KMS-11 (cell line): ENCODE data around the gene ITGAL.
"Not testable (repeated sequence)": the region's sequence is repeated elsewhere in the genome, so short reads cannot be mapped to it uniquely, and the experiment has no call there.

Source experiments
- H2AFZ ChIP-seq: fragments of 200-600 bp; sonication (generic); 2 replicates; pipeline ENCODE4 v1.6.1; 2016; ENCODE audit warnings: antibody characterized with exemption, mixed run types, low read depth
- H3K27ac ChIP-seq: fragments of 200-600 bp; sonication (generic); 2 replicates; pipeline ENCODE4 v1.6.1; 2016; ENCODE audit warnings: mild to moderate bottlenecking, mixed run types
- H3K27me3 ChIP-seq: fragments of 200-600 bp; sonication (generic); 2 replicates; pipeline ENCODE4 v1.6.1; 2017; ENCODE audit warnings: mild to moderate bottlenecking, low read depth, mixed run types, moderate library complexity; ENCODE audit not compliant: insufficient read depth
- H3K36me3 ChIP-seq: fragments of 200-600 bp; sonication (generic); 2 replicates; pipeline ENCODE4 v1.6.1; 2017; ENCODE audit warnings: mild to moderate bottlenecking, mixed run types; ENCODE audit not compliant: insufficient read depth
- H3K4me1 ChIP-seq: fragments of 200-600 bp; sonication (generic); 2 replicates; pipeline ENCODE4 v1.6.1; 2016; ENCODE audit warnings: mild to moderate bottlenecking, low read depth, mixed run types; ENCODE audit not compliant: poor library complexity, severe bottlenecking
- H3K4me2 ChIP-seq: fragments of 200-600 bp; sonication (generic); 2 replicates; pipeline ENCODE4 v1.7.0; 2016; ENCODE audit warnings: mild to moderate bottlenecking, mixed run types
- H3K4me3 ChIP-seq: fragments of 200-600 bp; sonication (generic); IDR thresholded peaks from 2 replicates; pipeline ENCODE4 v1.6.1; 2017; ENCODE audit warnings: low read depth, low read length, mixed read lengths; ENCODE audit not compliant: insufficient read depth
- H3K79me2 ChIP-seq: fragments of 200-600 bp; sonication (generic); 2 replicates; pipeline ENCODE4 v1.6.1; 2016; ENCODE audit warnings: low read depth, mixed run types; ENCODE audit not compliant: insufficient read depth
- H3K9ac ChIP-seq: fragments of 200-600 bp; sonication (generic); 2 replicates; pipeline ENCODE4 v1.6.1; 2016; ENCODE audit warnings: mild to moderate bottlenecking, mixed run types
- H4K20me1 ChIP-seq: fragments of 200-600 bp; sonication (generic); 2 replicates; pipeline ENCODE4 v1.6.1; 2016; ENCODE audit warnings: mild to moderate bottlenecking, mixed run types; ENCODE audit not compliant: insufficient read depth
- CTCF ChIP-seq: fragments of 200-600 bp; sonication (generic); conservative IDR thresholded peaks from 2 replicates; pipeline ENCODE4 v1.6.1; 2017; ENCODE audit warnings: low read depth, mild to moderate bottlenecking, antibody characterized with exemption, low read length, moderate library complexity, mixed read lengths

Gene ITGAL

GRCh38 chr16:30521873-30522641, 49.5 kb downstream of the ITGAL start:
- TF ChIP-seq CTCF = no peak
- Histone ChIP-seq H3K27me3 (peaks cover 3% of the 10 kb centered on the region; the same call in 1 of the 2 replicates), H3K4me1 (no peaks in the 10 kb centered on the region), H3K79me2 (no peaks in the 10 kb centered on the region), H3K27ac (no peak overlapping the region), H3K4me2 (no peak overlapping the region), H2AFZ (no peak overlapping the region), H3K4me3 (no peak overlapping the region), H3K36me3 (no peaks in the 10 kb centered on the region), H3K9ac (no peak overlapping the region), H4K20me1 (no peaks in the 10 kb centered on the region)

GRCh38 chr16:30522702-30523463, 50.3 kb downstream of the ITGAL start:
- not testable (repeated sequence) for H3K4me1 ChIP-seq, H4K20me1 ChIP-seq, H3K4me2 ChIP-seq, H2AFZ ChIP-seq, H3K27ac ChIP-seq, H3K9ac ChIP-seq, H3K27me3 ChIP-seq, H3K4me3 ChIP-seq, H3K36me3 ChIP-seq, H3K79me2 ChIP-seq

- H3K4me1 ChIP-seq = peaks cover 13% of the 10 kb centered on the region
- no peaks in the 10 kb centered on the region for H4K20me1 ChIP-seq
- no peak for TF ChIP-seq CTCF
- H3K9ac ChIP-seq = no peak overlapping the region
- no peaks in the 10 kb centered on the region for H3K27me3 ChIP-seq
- H2AFZ ChIP-seq = no peak overlapping the region
- H3K4me3 ChIP-seq = no peak overlapping the region
- no peak overlapping the region for H3K27ac ChIP-seq
- no peak overlapping the region for H3K4me2 ChIP-seq
- no peaks in the 10 kb centered on the region for H3K36me3 ChIP-seq
- no peaks in the 10 kb centered on the region for H3K79me2 ChIP-seq
Measured at GRCh38 chr16:30523768-30524574, 51.4 kb downstream of the ITGAL start.

- H3K79me2 ChIP-seq = no peaks in the 10 kb centered on the region
- no peak overlapping the region for H3K27ac ChIP-seq
- no peaks in the 10 kb centered on the region for H4K20me1 ChIP-seq
- peaks cover 13% of the 10 kb centered on the region for H3K4me1 ChIP-seq
- H3K4me2 ChIP-seq = no peak overlapping the region
- no peak overlapping the region for H2AFZ ChIP-seq
- H3K36me3 ChIP-seq = no peaks in the 10 kb centered on the region
- no peak for TF ChIP-seq CTCF
- H3K9ac ChIP-seq = no peak overlapping the region
- H3K4me3 ChIP-seq = no peak overlapping the region
- no peaks in the 10 kb centered on the region for H3K27me3 ChIP-seq
Measured at GRCh38 chr16:30524575-30525568, 52.3 kb downstream of the ITGAL start.
